Measurements from ENCODE around the gene ZBTB11.
"Not testable (repeated sequence)": the region's sequence is repeated elsewhere in the genome, so short reads cannot be mapped to it uniquely, and the experiment has no call there.

ZBTB11 gene

DNA sequence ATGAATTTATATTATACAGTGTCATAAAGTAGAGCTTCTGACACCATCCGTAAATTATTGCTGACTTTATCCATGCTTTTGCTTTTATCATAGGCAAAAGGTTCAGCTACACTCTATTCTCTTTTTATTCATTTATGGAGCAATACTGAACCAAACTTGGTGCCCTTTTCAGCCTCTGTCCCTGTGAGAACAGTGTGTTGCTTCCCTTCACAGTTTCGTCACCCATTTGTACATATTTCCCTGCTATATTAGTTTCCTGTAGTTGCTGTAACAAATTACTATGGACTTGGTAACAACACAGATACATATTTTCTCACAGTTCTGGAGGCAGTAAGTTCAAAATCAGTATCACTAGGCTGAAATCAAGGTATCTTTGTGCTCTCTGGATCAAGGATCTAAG is 12.4 kb upstream of the ZBTB11 start:
- no peak for DNase-seq

DNA sequence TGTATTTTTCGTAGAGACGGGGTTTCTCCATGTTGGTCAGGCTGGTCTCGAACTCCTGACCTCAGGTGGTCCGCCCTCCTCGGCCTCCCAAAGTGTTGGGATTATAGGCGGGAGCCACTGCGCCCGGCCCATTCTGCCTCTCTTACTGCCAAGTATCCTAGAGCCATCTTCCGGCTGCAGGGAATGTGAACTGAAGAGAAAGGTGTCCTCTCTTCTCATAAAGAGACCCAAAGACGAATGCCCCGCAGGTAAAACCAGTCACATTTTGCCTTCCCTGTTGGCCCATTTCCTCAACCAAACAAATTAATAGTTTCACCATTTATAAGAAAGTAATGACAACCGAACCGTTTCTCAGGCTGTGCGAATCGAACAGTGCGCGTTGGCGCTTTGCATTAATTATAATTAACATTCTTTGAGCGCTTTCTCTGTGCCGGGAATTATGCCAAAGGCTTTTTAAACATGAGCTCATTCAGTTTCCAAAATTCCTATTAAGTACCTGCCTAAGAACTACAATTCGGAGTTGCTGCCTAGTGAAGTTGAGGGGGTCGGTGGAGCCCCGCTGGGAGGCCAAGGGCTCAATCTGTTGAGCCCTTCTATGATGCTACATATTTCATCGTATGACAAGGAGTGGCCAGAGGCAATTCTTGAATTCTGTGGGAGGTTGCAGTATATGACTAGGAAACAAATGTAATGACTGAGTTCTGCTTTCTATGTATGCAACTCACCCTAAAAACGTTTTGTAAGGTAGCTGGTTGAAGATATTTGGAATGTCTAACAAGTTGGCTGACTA is 10.4 kb upstream of the ZBTB11 start:
- DNase-seq = no peak

DNA sequence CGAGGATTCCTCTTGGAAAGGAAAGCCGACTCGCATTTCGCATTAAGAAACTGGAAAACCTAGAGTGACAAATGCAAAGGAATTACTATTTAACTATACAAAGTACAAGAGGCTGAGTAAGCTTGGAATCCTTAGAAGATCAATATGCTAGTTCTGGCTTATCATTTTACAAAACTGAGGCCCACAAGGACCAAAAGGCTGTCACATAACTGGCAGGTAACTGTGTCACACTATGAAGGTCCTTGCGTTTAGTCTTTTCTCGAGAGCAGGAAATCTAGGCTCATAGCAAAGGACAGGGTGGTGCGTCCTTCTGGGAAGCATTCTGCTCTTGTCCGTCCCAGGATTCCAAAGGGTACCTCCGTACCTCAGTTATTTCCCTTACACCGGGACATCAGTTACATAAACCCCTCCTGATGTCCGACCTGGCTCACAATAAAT is 9.0 kb upstream of the ZBTB11 start:
- no peak for DNase-seq

DNA sequence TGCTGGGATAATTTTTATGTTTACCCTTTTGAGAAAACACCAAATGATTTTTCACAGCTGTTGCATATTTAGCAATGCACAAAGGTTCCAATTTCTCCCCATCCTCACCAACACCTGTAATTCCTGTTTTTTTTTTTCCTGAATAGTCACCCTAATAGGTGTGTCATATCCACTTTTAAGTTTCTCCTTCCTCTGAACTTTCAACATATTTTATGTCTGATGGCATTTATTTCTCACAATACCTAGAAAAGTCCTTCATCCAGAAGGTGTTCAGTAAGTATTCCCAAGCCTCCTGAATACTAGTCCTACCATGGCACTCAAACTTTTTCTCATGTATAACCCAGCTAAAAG is 8.1 kb upstream of the ZBTB11 start:
- no peak for DNase-seq

DNA sequence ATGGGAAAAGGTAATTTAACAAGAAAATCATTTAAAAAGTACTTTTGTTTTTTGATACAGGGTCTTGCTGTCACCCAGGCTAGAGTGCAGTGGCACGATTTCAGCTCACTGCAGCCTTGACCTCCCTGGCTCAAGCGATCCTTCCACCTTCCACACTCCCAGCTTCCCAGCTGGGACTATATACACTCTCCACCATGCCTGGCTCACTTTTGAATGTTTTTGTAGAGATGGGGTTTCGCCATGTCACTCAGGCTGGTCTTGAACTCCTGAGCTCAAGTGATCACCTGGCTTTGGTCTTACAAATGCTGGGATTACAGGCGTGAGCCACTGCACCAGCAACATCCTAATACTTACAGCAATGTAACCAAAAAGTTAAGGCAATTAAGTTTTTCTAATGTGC is 3.5 kb upstream of the ZBTB11 start:
- no peak for DNase-seq

DNA sequence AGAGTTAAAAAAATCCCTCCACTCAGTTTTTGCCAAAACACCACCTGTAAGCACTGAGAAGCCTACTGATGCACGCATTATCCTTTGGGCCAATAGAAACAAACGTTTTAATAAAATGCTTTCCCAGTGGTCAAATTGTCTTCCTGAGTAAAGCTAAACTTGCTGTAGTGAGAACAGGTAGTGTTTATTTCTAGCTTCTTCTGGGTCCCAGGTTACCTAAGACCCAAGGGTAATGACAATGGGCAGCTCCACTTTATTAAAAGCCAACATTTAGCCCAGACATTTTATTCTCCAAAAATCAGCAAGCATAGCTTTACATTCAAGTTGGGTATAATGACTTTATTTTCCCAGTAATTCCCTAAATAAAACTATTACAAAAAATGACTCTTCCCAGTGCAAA is 1.9 kb upstream of the ZBTB11 start:
- DNase-seq = not testable (repeated sequence)

DNA sequence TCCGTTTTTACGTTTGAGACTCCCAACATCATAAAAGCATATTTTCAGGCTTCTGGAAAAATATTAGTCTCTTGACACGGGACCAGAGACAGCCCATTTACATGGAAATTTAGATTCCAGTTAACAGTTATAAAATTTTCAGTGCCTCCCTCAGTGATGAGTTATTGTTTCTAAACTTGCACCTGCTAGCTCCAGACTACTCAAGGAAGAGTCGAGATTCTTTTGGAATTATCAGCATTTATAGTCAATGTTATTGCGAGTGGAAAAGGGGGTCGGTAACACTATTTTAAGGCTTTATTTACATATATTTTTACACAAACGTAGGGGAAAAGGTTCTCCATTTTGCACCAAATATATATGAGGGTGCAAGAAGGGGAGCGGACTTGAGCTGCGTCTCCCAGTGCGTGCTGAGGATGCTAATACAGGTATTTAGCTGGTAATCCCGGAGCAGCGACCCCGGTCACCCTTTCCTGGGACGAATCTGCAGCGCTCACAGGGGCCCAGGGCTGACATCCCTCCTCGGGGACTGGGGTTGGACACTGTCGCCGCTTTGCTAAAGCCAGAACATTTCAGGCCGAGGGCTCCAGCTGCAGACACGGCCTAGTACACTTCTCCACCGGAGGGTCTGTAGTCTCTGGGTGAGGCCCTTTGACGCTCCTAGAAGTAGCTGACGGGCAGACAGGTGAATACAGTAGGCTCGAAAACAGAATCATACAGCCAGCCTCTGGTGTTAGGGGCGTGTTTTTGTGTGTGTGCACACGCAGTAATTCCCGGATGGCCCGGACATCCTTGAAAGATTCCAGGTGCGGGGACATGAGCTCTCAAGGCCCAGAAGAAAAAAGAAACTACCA is 729 bp upstream of the ZBTB11 start:
- DNase-seq = no peak

DNA sequence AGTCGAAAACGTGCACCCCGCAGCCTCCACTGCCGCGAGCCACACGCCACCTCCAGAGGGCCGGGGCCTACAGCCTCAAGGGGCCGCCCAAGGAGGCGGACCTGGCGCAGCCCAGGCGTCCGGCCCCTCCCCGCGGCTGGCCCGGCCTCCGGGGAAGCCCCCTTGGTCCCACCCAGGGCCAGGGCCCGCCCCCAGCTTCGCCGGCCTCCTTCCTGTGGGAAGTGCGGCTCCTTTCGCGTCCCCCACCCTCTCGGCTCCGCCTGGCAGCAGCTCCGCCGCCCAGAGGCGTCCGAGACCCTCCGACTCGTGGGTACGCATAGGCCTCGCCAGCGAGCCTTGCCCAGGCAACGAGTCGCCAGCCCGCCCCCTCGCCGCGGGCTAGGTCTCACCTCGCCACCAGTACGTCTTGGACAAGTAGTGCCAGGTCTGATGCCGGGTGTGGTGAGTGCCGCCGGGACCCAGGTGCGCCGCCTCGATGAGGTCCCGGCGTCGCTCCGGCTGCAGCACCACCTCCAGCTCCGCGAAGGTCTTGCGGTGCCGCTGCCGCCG is 642 bp downstream of the ZBTB11 start:
- DNase-seq = peak; percentile 98

DNA sequence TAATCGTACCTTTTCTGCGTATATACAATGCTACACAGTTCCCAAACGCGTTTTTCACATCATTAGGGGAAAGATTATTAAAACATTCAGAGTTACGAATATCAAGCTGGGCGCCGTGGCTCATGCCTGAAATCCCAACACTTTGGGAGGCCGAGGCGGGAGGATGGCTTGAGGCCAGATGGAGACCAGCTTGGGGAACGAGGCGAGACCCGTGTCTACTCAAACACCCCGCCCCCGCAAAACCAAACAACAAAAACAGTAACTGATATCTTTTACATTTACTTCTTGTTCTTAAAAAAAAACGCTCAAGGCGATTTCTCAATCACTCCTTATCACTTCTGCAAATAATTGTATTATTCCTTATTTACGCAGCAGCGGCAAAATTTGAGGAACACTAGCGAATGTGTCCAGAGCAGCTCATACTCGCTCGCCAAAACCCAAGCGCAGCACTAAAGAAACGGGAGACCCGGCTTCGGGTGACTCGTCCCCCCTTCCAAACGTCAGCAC is 1.2 kb downstream of the ZBTB11 start:
- DNase-seq = peak; percentile 76

DNA sequence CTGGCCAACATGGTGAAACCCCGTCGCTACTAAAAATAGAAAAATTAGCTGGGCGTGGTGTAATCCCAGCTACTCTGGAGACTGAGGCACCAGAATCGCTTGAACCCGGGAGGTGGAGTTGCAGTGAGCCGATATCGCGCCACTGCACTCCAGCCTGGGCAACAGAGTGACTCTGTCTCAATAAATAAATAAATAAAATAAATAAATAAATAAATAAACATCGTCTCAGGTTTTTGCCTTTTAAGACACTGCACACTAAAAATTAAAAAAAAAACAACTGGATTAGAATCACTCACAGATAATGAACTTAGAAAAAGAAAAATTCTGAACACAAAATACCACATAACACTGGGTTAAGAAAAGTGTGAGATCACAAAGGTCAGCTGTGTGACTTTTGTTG is 2.4 kb downstream of the ZBTB11 start:
- no peak for DNase-seq

DNA sequence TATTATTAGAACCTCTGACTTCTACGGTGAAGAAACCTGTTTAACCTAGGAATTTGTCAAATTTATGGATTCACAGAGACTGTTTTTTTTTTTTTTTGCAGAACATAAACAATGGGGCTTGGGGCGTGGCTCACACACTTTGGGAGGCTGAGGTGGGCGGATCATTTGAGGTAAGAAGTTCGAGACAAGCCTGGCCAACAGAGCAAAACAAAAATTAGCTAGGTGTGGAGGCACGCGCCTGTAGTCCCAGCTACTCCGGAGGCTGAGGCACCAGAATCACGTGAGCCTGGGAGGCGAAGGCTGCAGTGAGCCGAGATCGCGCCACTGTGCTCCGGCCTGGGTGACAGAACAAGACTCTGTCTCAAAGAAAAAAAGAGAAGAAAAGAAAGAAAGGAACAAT is 3.0 kb downstream of the ZBTB11 start:
- no peak for DNase-seq

DNA sequence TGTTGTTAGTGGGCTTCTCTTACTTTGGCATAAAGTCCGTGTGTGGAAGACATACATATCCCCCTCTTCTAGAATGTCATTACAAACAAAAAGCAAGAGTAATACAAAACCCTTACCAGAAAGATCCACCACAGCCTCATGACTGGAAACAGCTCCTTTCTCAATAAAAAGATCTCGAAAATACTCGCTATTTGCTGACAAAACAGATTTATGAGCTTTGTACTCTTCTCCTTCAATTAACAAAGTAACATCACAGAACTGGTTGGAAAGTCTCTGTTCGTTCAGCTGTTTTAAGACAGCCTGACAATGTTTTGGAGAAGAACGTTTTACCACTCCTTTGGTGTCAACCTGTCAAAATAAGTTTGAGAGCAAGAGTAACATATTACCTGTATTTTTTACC is 5.9 kb downstream of the ZBTB11 start:
- DNase-seq = no peak

DNA sequence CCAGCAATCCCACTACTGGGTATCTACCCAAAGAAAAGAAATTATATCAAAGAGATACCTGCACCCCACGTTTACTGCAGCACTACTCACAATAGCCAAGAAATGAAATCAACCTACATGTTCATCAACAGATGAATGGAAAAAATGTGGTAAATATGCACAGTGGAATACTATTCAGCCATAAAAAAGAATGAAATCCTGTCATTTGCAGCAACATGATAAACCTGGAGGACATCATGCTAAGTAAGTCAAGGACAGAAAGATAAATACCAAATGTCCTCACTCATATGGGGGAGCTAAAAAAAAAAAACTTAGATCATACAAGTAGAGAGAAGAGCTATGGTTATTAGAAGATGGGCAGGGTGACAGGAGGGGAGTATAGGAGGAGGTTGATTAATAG is 9.1 kb downstream of the ZBTB11 start:
- DNase-seq = no peak

DNA sequence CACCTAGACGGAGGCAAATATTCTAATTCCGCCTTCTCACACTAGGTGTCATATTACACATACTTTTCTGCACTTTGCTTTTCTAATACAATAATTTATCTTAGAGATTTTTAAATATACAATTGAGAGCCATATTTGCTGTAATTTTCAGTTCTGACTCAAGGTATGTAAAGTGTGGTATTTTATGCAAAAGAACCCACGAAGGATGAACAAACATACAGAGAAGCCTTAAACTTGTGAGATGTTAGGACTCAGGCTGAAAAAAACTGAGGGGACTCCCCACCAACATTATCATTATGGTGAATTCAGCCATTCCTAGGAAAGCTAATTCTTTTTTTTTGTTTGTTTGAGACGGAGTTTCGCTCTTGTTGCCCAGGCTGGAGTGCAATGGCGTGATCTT is 9.6 kb downstream of the ZBTB11 start:
- DNase-seq = no peak

DNA sequence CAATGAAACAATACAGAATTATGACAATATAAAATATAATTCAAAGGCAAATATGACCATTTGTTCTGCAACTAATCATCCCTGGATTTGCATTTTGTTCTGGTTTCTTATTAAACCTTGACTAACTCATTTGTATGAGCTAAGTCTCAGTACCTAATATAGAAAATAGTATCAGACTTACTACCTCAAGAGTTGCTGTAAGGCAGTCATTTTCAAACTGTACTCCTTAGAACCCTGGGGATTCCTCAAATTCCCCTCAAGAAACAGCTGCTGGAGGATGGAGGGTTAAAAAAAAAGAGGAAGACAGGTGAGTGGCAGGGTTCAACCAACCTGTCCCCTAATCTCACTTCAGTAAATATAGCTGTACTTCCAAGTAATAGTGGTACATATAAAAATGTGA is 11.1 kb downstream of the ZBTB11 start:
- DNase-seq = no peak

DNA sequence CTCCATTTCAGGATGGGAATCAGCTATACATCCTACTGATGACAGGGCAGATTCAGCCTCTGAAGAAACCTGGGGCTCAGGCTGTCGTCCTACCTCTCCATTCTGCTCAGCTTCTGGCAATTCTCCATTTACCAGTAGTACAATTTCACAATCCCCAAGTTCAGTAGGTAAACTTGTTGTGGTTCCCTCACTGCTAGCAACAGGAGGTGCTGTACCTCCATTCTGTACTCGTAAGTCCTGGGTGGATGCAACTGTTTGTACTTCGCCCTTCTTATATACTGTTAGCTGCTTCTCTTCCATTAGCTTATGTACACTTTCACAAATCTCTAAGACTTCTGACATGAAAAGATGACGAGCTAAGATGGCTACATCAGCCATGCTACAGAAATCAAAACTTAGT is 11.6 kb downstream of the ZBTB11 start:
- no peak for DNase-seq

DNA sequence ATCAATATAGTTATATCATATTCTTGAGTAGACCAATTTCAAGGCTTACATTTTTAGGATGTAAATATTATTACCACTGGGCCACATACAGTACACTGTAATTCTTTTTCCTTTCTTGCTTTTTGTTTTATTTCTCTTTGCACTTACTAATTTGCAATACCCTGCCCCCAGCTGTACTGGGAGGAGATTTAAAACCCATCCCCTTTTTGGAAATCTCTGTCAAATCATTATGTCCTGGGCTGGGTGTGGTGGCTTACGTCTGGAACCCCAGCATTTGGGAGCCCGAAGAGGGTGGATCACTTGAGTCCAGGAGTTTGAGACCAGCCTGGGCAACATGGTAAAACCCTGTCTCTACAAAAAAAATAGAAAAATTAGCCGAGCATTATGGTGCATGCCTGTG is 16.2 kb downstream of the ZBTB11 start:
- no peak for DNase-seq

DNA sequence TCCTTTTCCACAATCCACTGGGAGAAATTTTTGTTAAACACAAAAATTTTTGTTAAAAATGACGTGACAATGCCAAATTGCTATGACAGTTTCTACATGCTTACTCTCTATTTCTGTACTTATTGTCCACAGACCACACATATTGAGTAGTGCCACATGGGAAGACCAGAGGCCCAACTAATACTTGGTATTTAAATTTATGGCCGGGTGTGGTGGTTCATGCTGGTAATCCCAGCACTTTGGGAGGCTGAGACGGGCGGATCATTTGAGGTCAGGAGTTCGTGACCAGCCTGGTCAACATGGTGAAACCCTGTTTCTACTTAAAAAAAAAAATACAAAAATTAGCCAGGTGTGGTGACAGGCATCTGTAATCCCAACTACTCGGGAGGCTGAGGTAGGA is 20.3 kb downstream of the ZBTB11 start:
- DNase-seq = no peak

DNA sequence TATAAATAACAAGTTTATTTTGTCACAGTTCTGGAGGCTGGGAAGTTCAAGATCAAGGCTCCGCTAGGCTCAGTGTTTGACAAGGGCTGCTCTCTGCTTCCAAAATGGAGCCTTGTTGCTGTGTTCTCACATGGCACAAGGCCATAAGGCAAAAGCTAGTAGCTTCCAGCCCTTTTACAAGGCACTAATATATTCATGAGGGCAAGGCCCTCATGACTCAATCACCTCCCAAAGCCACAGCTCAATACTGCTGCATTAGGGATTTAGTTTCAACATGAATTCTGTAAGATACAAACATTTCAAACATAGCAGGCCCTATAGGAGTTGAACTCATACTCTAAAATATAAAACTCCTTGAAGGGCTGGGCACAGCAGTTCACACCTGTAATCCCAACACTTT is 30.2 kb downstream of the ZBTB11 start:
- no peak for DNase-seq

DNA sequence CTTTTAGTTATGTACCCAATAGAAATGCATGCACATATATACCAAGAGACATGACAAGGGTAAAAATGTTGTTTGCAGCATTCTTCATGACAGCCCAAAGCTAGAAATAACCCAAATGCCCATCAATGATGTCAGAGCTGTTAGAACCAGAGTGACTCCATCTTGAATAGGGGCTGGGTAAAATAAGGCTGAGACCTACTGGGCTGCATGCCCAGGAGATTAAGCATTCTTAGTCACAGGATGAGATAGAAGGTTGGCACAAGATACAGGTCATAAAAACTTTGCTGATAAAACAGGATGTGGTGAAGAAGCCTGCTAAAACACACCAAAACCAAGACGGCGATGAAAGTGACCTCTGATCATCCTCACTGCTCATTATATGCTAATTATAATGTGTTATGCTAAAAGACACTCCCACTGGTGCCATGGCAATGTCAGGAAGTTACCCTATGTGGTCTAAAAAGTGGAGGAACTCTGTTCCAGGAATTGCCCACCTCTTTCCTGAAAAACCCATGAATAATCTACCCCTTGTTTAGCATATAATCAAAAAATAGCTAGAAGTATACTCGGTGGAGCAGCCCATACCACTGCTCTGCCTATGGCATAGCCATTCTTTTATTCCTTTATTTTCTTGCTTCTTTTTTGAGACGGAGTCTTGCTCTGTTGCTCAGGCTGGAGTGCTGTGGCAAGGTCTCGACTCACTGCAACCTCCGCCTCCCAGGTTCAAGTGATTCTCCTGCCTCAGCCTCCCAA is 32.9 kb downstream of the ZBTB11 start:
- no peak for DNase-seq

DNA sequence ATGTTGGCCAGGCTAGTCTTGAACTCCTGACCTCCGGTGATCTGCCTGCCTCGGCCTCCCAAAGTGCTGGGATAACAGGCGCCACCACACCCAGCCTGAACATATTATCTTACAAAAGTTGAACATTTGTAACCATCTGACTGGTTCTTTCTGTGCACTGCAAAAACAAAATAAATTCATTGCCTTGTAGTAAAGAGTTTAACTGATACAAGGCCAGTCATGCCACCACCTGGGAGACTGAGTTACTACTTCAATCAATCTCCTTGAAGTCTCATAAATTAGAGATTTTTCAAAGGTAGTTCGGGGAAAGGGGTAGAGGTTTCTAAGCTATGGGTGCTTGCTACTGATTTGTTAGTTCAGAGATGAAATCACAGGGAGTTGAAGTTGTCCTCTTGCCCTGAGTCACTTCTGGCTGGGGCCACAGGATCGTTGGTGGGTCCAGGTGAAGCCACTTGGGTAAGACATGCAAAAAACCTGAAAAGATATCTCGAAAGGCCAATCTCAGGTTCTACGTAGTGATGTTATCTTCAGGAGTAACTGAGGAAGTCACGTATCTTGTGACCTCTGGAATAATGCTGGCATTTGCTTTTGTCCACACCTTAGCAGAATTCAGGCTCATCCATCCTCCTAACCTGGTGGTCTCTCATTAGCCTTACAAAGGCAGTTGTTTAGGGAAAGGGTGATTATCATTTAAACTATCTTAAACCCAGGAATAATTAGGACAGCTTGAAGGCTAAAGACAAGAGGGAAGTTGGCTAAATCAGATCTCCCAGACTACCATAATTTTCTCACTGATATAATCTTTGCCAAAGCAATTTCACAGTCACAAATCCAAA is 33.7 kb downstream of the ZBTB11 start:
- DNase-seq = no peak

DNA sequence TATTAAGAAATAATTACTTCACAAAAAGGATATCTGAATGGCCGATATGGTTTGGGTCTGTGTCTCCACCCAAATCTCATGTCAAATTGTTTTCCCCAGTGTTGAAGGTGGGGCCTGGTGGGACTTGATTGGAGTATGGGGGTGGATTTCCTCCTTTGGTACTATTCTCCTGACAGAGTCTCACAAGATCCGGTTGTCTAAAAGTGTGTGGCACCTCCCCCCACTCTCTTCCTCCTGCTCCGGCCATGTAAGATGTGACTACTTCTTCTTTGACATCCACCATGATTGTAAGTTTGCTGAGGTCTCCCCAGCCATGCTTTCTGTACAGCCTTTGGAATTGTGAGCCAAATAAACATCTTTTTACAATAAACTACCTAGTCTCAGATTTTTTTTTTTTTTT is 34.5 kb downstream of the ZBTB11 start:
- DNase-seq = no peak
